Measurements from ENCODE around the gene SERPIND1. TPM values are rescaled to one million over a fixed set of nuclear protein-coding genes. Genes with fewer than 3 reads are reported as not detected.

SERPIND1 gene
- total and polyA plus RNA-seq, 2 donors (not counting 1 experiment from before 2014, with no cell fraction given), result not detected

DNA sequence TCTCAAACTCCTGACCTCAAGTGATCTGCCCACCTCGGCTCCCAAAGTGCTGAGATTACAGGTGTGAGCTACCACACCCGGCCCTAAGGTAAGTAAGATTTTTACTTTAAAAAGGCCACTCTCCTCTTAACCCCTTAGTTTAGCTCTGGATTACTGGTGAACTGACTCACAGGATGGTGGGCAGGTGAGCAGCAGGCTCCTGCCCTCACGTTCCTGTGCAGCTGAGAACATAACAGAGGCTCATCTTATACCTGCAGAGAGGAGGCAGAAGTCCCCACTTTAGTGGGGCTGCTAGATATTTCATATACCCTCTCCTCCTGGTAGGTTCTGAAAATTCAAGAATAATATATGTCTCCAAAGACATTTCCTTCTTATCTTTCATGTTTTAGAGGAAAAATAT lies 17.1 kb upstream of the SERPIND1 start:
- intact Hi-C loops (cut with micrococcal nuclease), result no loop called here
- no peak for TF ChIP-seq EZH2 (IDR thresholded peaks at IDR 0.05; ENCODE audit: borderline replicate concordance, insufficient read depth, low read depth, low read length, poor library complexity, severe bottlenecking)
- TF ChIP-seq, protein P1, sequence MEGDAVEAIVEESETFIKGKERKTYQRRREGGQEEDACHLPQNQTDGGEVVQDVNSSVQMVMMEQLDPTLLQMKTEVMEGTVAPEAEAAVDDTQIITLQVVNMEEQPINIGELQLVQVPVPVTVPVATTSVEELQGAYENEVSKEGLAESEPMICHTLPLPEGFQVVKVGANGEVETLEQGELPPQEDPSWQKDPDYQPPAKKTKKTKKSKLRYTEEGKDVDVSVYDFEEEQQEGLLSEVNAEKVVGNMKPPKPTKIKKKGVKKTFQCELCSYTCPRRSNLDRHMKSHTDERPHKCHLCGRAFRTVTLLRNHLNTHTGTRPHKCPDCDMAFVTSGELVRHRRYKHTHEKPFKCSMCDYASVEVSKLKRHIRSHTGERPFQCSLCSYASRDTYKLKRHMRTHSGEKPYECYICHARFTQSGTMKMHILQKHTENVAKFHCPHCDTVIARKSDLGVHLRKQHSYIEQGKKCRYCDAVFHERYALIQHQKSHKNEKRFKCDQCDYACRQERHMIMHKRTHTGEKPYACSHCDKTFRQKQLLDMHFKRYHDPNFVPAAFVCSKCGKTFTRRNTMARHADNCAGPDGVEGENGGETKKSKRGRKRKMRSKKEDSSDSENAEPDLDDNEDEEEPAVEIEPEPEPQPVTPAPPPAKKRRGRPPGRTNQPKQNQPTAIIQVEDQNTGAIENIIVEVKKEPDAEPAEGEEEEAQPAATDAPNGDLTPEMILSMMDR (IDR thresholded peaks at IDR 0.05), result no peak
- CTCF ChIA-PET, result interaction anchor here (0.6 to 1.7 kb wide), 3 partner anchors 11 to 31 kb away, joined by 3 to 5 read pairs (median 3); no protein-coding TSS in a partner anchor

GRCh38 chr22:20758688-20759087 lies 15.2 kb upstream of the SERPIND1 start:
- Mint-ChIP-seq H3K4me3 (no peak overlapping the region), H3K27me3 (no peaks in the 10 kb centered on the region), H3K27ac (no peak overlapping the region), H3K9me3 (ENCODE audit: insufficient read depth) (no peaks in the 10 kb centered on the region), H3K4me1 (no peaks in the 10 kb centered on the region)
- H3K27me3 ChIP-seq (replicated peaks in 1 of 4; ENCODE audit: control extremely low read depth in 1 of 4, control insufficient read depth in 3 of 4, insufficient read depth in 4 of 4, low read length in 3 of 4), result no peaks in the 10 kb centered on the region
- no peak overlapping the region for H3K4me3 ChIP-seq (ENCODE audit: control extremely low read depth in 1 of 5, extremely low read depth in 1 of 5, insufficient read depth in 1 of 5, low read depth in 2 of 5, low read length in 4 of 5)
- H3K36me3 ChIP-seq (replicated peaks in 1 of 2; ENCODE audit: control extremely low read depth in 1 of 2, control insufficient read depth in 1 of 2, extremely low read depth in 1 of 2, insufficient read depth in 2 of 2, low read length in 1 of 2), result peaks cover 3 to 33% of the 10 kb centered on the region in 2 experiments
- DNase-seq, result no peak
- ATAC-seq (ENCODE audit: low read depth), result no peak
- no peaks in the 10 kb centered on the region for H3K9me3 ChIP-seq (ENCODE audit: control extremely low read depth in 1 of 3, control insufficient read depth in 2 of 3, insufficient read depth in 1 of 3, low read length in 2 of 3)
- H4K20me1 ChIP-seq (ENCODE audit: control insufficient read depth, insufficient read depth, low read length, poor library complexity, severe bottlenecking), result no peaks in the 10 kb centered on the region
- H2AFZ ChIP-seq (ENCODE audit: insufficient read depth, low read depth, low read length, poor library complexity, severe bottlenecking), result no peak overlapping the region
- TF ChIP-seq EZH2 (IDR thresholded peaks at IDR 0.05; ENCODE audit: borderline replicate concordance, insufficient read depth, low read depth, low read length, poor library complexity, severe bottlenecking), result no peak
- TF ChIP-seq, protein P1 (IDR thresholded peaks at IDR 0.05), result no peak
- H3K79me2 ChIP-seq (ENCODE audit: control insufficient read depth, insufficient read depth, low read length), result no peaks in the 10 kb centered on the region
- intact Hi-C loops (cut with micrococcal nuclease), result no loop called here
- ChIA-PET POLR2A (no interaction called here), CTCF (interaction anchor here (1.4 kb wide), 1 partner anchor 25 kb away, joined by 3 read pairs; no protein-coding TSS in a partner anchor)
- no peaks in the 10 kb centered on the region for H3K4me1 ChIP-seq (ENCODE audit: control insufficient read depth in 2 of 2, insufficient read depth in 2 of 2, low read length in 2 of 2)
- H3K4me2 ChIP-seq (replicated peaks; ENCODE audit: low read depth, low read length, poor library complexity, severe bottlenecking), result no peak overlapping the region
- no peak overlapping the region for H3K27ac ChIP-seq (ENCODE audit: low read length in 2 of 2)
- 100% methylated on average over 2 of the region's 2 CpGs for WGBS (ENCODE audit: insufficient coverage)
- no peak overlapping the region for H3K9ac ChIP-seq (ENCODE audit: low read length)

More for the DNA sequence above, 17.1 kb upstream of the SERPIND1 start:
- H3K4me3 ChIP-seq (ENCODE audit: control extremely low read depth in 1 of 5, extremely low read depth in 1 of 5, insufficient read depth in 1 of 5, low read depth in 2 of 5, low read length in 4 of 5), result no peak overlapping the region
- no peaks in the 10 kb centered on the region for H3K79me2 ChIP-seq (ENCODE audit: control insufficient read depth, insufficient read depth, low read length)
- no peak overlapping the region for H3K27ac ChIP-seq (ENCODE audit: low read length in 2 of 2)
- no peak overlapping the region for H3K4me2 ChIP-seq (replicated peaks; ENCODE audit: low read depth, low read length, poor library complexity, severe bottlenecking)
- H3K4me1 Mint-ChIP-seq, result no peaks in the 10 kb centered on the region
- POLR2A ChIA-PET, result no interaction called here
- no peaks in the 10 kb centered on the region for H3K4me1 ChIP-seq (ENCODE audit: control insufficient read depth in 2 of 2, insufficient read depth in 2 of 2, low read length in 2 of 2)
- no peaks in the 10 kb centered on the region for H3K27me3 Mint-ChIP-seq
- H3K36me3 ChIP-seq (replicated peaks in 1 of 2; ENCODE audit: control extremely low read depth in 1 of 2, control insufficient read depth in 1 of 2, extremely low read depth in 1 of 2, insufficient read depth in 2 of 2, low read length in 1 of 2), result peaks cover 3 to 34% of the 10 kb centered on the region in 2 experiments
- no peak for DNase-seq
- no peak overlapping the region for H3K27ac Mint-ChIP-seq
- H3K9ac ChIP-seq (ENCODE audit: low read length), result no peak overlapping the region
- WGBS (ENCODE audit: insufficient coverage), result no CpG with 5 or more reads among the region's 3 CpGs
- no peak overlapping the region for H2AFZ ChIP-seq (ENCODE audit: insufficient read depth, low read depth, low read length, poor library complexity, severe bottlenecking)
- H3K9me3 ChIP-seq (ENCODE audit: control extremely low read depth in 1 of 3, control insufficient read depth in 2 of 3, insufficient read depth in 1 of 3, low read length in 2 of 3), result no peaks in the 10 kb centered on the region
- H4K20me1 ChIP-seq (ENCODE audit: control insufficient read depth, insufficient read depth, low read length, poor library complexity, severe bottlenecking), result no peaks in the 10 kb centered on the region
- H3K27me3 ChIP-seq (replicated peaks in 1 of 4; ENCODE audit: control extremely low read depth in 1 of 4, control insufficient read depth in 3 of 4, insufficient read depth in 4 of 4, low read length in 3 of 4), result no peaks in the 10 kb centered on the region
- no peak overlapping the region for H3K4me3 Mint-ChIP-seq
- ATAC-seq (ENCODE audit: low read depth), result no peak
- no peaks in the 10 kb centered on the region for H3K9me3 Mint-ChIP-seq (ENCODE audit: insufficient read depth)
